Measurements from ENCODE around the gene ABCA9. TPM values are rescaled to one million over a fixed set of nuclear protein-coding genes. Genes with fewer than 3 reads are reported as not detected.

The ABCA9 gene
- total RNA-seq, 1 experiment from 2014 or later, result not detected

DNA sequence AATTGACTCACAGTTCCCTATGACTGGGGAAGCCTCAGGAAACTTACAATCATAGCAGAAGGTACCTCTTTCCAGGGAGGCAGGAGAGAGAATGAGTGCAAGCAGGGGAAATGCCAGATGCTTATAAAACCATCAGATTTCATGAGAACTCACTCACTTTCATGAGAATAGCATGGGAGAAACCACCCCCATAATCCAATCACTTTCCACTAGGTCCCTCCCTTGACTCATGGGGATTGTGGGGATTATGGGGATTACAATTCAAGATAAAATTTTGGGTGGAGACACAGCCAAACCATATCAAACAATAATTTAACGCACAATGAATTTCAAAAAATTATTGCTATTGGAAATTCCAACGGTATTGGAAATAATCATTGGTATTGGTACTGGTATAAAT lies 15.1 kb downstream of the ABCA9 start:
- no peaks in the 10 kb centered on the region for H3K79me2 ChIP-seq (ENCODE audit: low read length)
- H3K27me3 ChIP-seq (ENCODE audit: low read length), result peaks cover 15% of the 10 kb centered on the region; the same call in 1 of the 2 replicates
- BruUV-seq (replicated peaks), result no TSS peak
- H3K4me3 ChIP-seq (ENCODE audit: low read length), result no peak overlapping the region
- no peak for TF ChIP-seq EZH2 (IDR thresholded peaks at IDR 0.05; ENCODE audit: low read length, unreplicated experiment)
- TF ChIP-seq EZH2phosphoT487 (IDR thresholded peaks at IDR 0.05; ENCODE audit: borderline replicate concordance, low read length), result no peak
- TF ChIP-seq, protein P1, sequence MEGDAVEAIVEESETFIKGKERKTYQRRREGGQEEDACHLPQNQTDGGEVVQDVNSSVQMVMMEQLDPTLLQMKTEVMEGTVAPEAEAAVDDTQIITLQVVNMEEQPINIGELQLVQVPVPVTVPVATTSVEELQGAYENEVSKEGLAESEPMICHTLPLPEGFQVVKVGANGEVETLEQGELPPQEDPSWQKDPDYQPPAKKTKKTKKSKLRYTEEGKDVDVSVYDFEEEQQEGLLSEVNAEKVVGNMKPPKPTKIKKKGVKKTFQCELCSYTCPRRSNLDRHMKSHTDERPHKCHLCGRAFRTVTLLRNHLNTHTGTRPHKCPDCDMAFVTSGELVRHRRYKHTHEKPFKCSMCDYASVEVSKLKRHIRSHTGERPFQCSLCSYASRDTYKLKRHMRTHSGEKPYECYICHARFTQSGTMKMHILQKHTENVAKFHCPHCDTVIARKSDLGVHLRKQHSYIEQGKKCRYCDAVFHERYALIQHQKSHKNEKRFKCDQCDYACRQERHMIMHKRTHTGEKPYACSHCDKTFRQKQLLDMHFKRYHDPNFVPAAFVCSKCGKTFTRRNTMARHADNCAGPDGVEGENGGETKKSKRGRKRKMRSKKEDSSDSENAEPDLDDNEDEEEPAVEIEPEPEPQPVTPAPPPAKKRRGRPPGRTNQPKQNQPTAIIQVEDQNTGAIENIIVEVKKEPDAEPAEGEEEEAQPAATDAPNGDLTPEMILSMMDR (conservative IDR thresholded peaks at IDR 0.05; ENCODE audit: low read depth, low read length), result no peak
- no peak overlapping the region for H3K4me2 ChIP-seq (ENCODE audit: low read length)
- no peaks in the 10 kb centered on the region for H4K20me1 ChIP-seq (ENCODE audit: low read length)
- H3F3A ChIP-seq (ENCODE audit: low read length, unreplicated experiment), result no peaks in the 10 kb centered on the region
- no peak overlapping the region for H3K27ac ChIP-seq (ENCODE audit: low read length)
- H3K9me2 ChIP-seq (replicated peaks; ENCODE audit: low read length), result 0 out of 2 replicates have a peak, but pooled peaks cover 3% of the 10 kb centered on the region
- ChIA-PET POLR2A (ENCODE audit: unreplicated experiment) (interaction anchor here (0.6 kb wide), 1 partner anchor 17 kb away, joined by 3 read pairs; no protein-coding TSS in a partner anchor), CTCF (interaction anchor here (0.5 kb wide), 1 partner anchor 142 kb away, joined by 3 read pairs; no protein-coding TSS in a partner anchor)
- no peaks in the 10 kb centered on the region for H3K4me1 ChIP-seq (ENCODE audit: insufficient read depth, low read length)
- H2AFZ ChIP-seq (ENCODE audit: low read length), result no peak overlapping the region
- DNase-seq (no peak), ATAC-seq (no peak)
- intact Hi-C loops (cut with micrococcal nuclease), result loop anchor here (10.0 kb wide), 1 partner anchor 271 kb away; no protein-coding TSS in a partner anchor
- no peak overlapping the region for H3K9ac ChIP-seq (ENCODE audit: low read length)
- no peaks in the 10 kb centered on the region for H3K9me3 ChIP-seq (ENCODE audit: low read length)
- no peaks in the 10 kb centered on the region for H3K36me3 ChIP-seq (ENCODE audit: low read depth, low read length)

DNA sequence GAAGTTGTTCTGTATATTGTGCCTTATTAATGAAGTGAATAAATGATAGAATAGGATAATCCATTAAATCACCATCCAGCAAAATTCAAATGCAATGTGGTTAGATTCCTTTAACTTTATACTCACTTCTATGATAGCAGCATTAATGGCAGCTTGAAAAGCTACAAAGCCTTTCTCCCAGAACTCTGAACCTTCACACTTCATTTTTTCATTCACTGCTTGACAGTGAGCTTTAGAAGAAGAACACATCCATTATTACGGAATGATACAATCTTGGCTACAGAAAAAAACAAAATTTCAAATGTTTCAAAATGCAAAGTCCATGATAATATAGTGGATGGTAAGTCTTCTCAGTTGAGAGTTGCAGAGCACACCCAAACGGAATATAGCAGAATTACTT lies 16.4 kb downstream of the ABCA9 start:
- peaks cover 5% of the 10 kb centered on the region; the same call in 1 of the 2 replicates for H3K27me3 ChIP-seq (ENCODE audit: low read length)
- no peaks in the 10 kb centered on the region for H3K79me2 ChIP-seq (ENCODE audit: low read length)
- H3K4me1 ChIP-seq (ENCODE audit: insufficient read depth, low read length), result no peaks in the 10 kb centered on the region
- H3K27ac ChIP-seq (ENCODE audit: low read length), result no peak overlapping the region
- intact Hi-C loops (cut with micrococcal nuclease), result loop anchor here (10.0 kb wide), 1 partner anchor 270 kb away; no protein-coding TSS in a partner anchor
- H3K9ac ChIP-seq (ENCODE audit: low read length), result no peak overlapping the region
- H3K9me2 ChIP-seq (replicated peaks; ENCODE audit: low read length), result 0 out of 2 replicates have a peak, but pooled peaks cover 3% of the 10 kb centered on the region
- no TSS peak for BruUV-seq (replicated peaks)
- H2AFZ ChIP-seq (ENCODE audit: low read length), result no peak overlapping the region
- TF ChIP-seq EZH2phosphoT487 (IDR thresholded peaks at IDR 0.05; ENCODE audit: borderline replicate concordance, low read length), result no peak
- no peak for TF ChIP-seq EZH2 (IDR thresholded peaks at IDR 0.05; ENCODE audit: low read length, unreplicated experiment)
- TF ChIP-seq, protein P1 (conservative IDR thresholded peaks at IDR 0.05; ENCODE audit: low read depth, low read length), result no peak
- H3K9me3 ChIP-seq (ENCODE audit: low read length), result no peaks in the 10 kb centered on the region
- no peaks in the 10 kb centered on the region for H3K36me3 ChIP-seq (ENCODE audit: low read depth, low read length)
- H3K4me2 ChIP-seq (ENCODE audit: low read length), result no peak overlapping the region
- POLR2A ChIA-PET (ENCODE audit: unreplicated experiment), result no interaction called here
- CTCF ChIA-PET, result no interaction called here
- DNase-seq (no peak), ATAC-seq (no peak)
- H4K20me1 ChIP-seq (ENCODE audit: low read length), result no peaks in the 10 kb centered on the region
- H3F3A ChIP-seq (ENCODE audit: low read length, unreplicated experiment), result no peaks in the 10 kb centered on the region
- H3K4me3 ChIP-seq (ENCODE audit: low read length), result no peak overlapping the region

DNA sequence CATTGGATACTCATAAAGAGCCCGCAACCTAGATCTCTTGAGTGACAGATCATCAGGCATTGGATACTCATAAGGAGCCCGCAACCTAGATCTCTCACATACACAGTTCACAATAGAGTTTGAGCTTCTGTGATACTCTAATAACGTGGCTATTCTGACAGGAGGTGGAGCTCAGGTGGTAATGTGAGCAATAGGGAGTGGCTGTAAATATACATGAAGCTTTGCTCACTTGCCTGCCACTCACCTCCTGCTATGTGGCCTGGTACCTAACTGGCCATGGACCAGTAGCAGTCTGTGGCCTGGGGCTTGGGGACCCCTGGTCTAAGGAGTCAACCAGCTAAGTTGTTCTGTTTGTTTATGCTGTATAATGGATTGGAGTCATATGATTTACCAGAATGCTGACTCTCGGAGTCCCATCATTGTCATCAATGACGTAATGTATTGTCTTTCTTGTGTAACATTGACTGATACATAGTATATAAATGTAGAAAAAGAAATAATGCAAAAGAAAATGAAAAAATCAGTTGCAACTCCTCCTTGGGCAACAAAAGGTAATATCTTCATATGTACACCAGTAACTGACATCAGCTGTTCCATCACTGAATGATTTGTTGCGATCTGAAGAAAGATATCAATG lies 17.5 kb downstream of the ABCA9 start:
- ChIA-PET POLR2A (ENCODE audit: unreplicated experiment) (no interaction called here), CTCF (no interaction called here)
- Histone ChIP-seq H3K79me2 (ENCODE audit: low read length) (no peaks in the 10 kb centered on the region), H3K4me3 (ENCODE audit: low read length) (no peak overlapping the region), H2AFZ (ENCODE audit: low read length) (no peak overlapping the region), H3K4me1 (ENCODE audit: insufficient read depth, low read length) (no peaks in the 10 kb centered on the region), H3K27me3 (ENCODE audit: low read length) (peaks cover 7% of the 10 kb centered on the region; the same call in 1 of the 2 replicates), H3F3A (ENCODE audit: low read length, unreplicated experiment) (no peaks in the 10 kb centered on the region), H3K9me3 (ENCODE audit: low read length) (no peaks in the 10 kb centered on the region), H4K20me1 (ENCODE audit: low read length) (no peaks in the 10 kb centered on the region), H3K4me2 (ENCODE audit: low read length) (no peak overlapping the region), H3K27ac (ENCODE audit: low read length) (no peak overlapping the region), H3K9me2 (replicated peaks; ENCODE audit: low read length) (0 out of 2 replicates have a peak, but pooled peaks cover 3% of the 10 kb centered on the region), H3K36me3 (ENCODE audit: low read depth, low read length) (no peaks in the 10 kb centered on the region), H3K9ac (ENCODE audit: low read length) (no peak overlapping the region)
- ATAC-seq, result no peak
- no peak for DNase-seq
- intact Hi-C loops (cut with micrococcal nuclease), result loop anchor here (10.0 kb wide), 1 partner anchor 268 kb away; no protein-coding TSS in a partner anchor
- no TSS peak for BruUV-seq (replicated peaks)
- TF ChIP-seq EZH2 (IDR thresholded peaks at IDR 0.05; ENCODE audit: low read length, unreplicated experiment) (no peak), EZH2phosphoT487 (IDR thresholded peaks at IDR 0.05; ENCODE audit: borderline replicate concordance, low read length) (no peak)
- TF ChIP-seq, protein P1 (conservative IDR thresholded peaks at IDR 0.05; ENCODE audit: low read depth, low read length), result no peak

Measured in PC-3 (cell line).